H9 (cell line): ENCODE measurements around the gene ZNF292. TPM values are rescaled to one million over a fixed set of nuclear protein-coding genes. Genes with fewer than 3 reads are reported as not detected.

Experiments used
- DNase-seq: peaks from one replicate; pipeline ENCODE4 v3.0.0-alpha.2; 2017
- H2AFZ ChIP-seq: one replicate; pipeline ENCODE4 v1.6.1; 2013; ENCODE audit warnings: mild to moderate bottlenecking, low read length, control low read depth, moderate library complexity
- H2AK5ac ChIP-seq: 2 replicates; pipeline ENCODE4 v1.6.1; 2013; ENCODE audit warnings: low read length, control low read depth, mixed read lengths; ENCODE audit not compliant: insufficient read length
- H2BK120ac ChIP-seq: one replicate; pipeline ENCODE4 v1.6.1; 2013; ENCODE audit warnings: low read depth, mild to moderate bottlenecking, low read length, control low read depth, inconsistent platforms; ENCODE audit not compliant: poor library complexity, severe bottlenecking
- H2BK12ac ChIP-seq: 2 replicates; pipeline ENCODE4 v1.6.1; 2013; ENCODE audit warnings: low read length, control low read depth, mixed read lengths, low read depth; ENCODE audit not compliant: insufficient read length
- H2BK15ac ChIP-seq: 2 replicates; pipeline ENCODE4 v1.6.1; 2013; ENCODE audit warnings: low read depth, low read length, control low read depth
- H2BK20ac ChIP-seq: one replicate; pipeline ENCODE4 v1.6.1; 2013; ENCODE audit warnings: low read depth, mild to moderate bottlenecking, low read length, control low read depth, inconsistent platforms; ENCODE audit not compliant: poor library complexity, severe bottlenecking
- H2BK5ac ChIP-seq: 2 replicates; pipeline ENCODE4 v1.6.1; 2013; ENCODE audit warnings: low read length, control low read depth, mixed read lengths; ENCODE audit not compliant: insufficient read length
- H3K14ac ChIP-seq: 2 replicates; pipeline ENCODE4 v1.6.1; 2013; ENCODE audit warnings: low read length, control low read depth; ENCODE audit not compliant: insufficient read depth
- H3K18ac ChIP-seq: 2 replicates; pipeline ENCODE4 v1.6.1; 2013; ENCODE audit warnings: low read depth, mild to moderate bottlenecking, mixed read lengths, low read length, control low read depth; ENCODE audit not compliant: insufficient read length
- H3K23ac ChIP-seq: 2 replicates; pipeline ENCODE4 v1.6.1; 2013; ENCODE audit warnings: low read length, control low read depth, mixed read lengths, low read depth; ENCODE audit not compliant: insufficient read length
- H3K23me2 ChIP-seq: 2 replicates; pipeline ENCODE4 v1.6.1; 2013; ENCODE audit warnings: low read depth, mild to moderate bottlenecking, mixed read lengths, low read length, control low read depth; ENCODE audit not compliant: insufficient read length, poor library complexity, severe bottlenecking
- H3K27ac ChIP-seq: 2 replicates; pipeline ENCODE4 v1.5.1; 2013; ENCODE audit warnings: low read length, control low read depth, mixed read lengths, low read depth; ENCODE audit not compliant: insufficient read length
- H3K27me3 ChIP-seq: 2 replicates; pipeline ENCODE4 v1.6.1; 2013; ENCODE audit warnings: low read length, control low read depth, inconsistent platforms; ENCODE audit not compliant: insufficient read depth
- H3K4ac ChIP-seq: 2 replicates; pipeline ENCODE4 v1.6.1; 2013; ENCODE audit warnings: low read depth, mild to moderate bottlenecking, control low read depth, inconsistent platforms, low read length, moderate library complexity
- H3K4me1 ChIP-seq: 2 replicates; pipeline ENCODE4 v1.6.1; 2013; ENCODE audit warnings: low read length, control low read depth, inconsistent platforms; ENCODE audit not compliant: insufficient read depth
- H3K4me2 ChIP-seq: 2 replicates; pipeline ENCODE4 v1.6.1; 2013; ENCODE audit warnings: low read length, control low read depth, mixed read lengths; ENCODE audit not compliant: insufficient read length, insufficient read depth
- H3K56ac ChIP-seq: 2 replicates; pipeline ENCODE4 v1.6.1; 2013; ENCODE audit warnings: low read depth, mild to moderate bottlenecking, mixed read lengths, low read length, control low read depth; ENCODE audit not compliant: insufficient read length
- H3K79me1 ChIP-seq: 2 replicates; pipeline ENCODE4 v1.6.1; 2013; ENCODE audit warnings: low read depth, mild to moderate bottlenecking, moderate library complexity, low read length, control low read depth, inconsistent platforms; ENCODE audit not compliant: insufficient read depth, poor library complexity, severe bottlenecking
- H3K79me2 ChIP-seq: 2 replicates; pipeline ENCODE4 v1.6.1; 2013; ENCODE audit warnings: low read length, control low read depth, inconsistent platforms; ENCODE audit not compliant: insufficient read depth
- H3K9ac ChIP-seq: 2 replicates; pipeline ENCODE4 v1.6.1; 2013; ENCODE audit warnings: low read length, control low read depth, mixed read lengths; ENCODE audit not compliant: insufficient read length; ENCODE audit errors: extremely low read depth
- H3K9me3 ChIP-seq: one replicate; pipeline ENCODE4 v1.6.1; 2013; ENCODE audit warnings: low read depth, low read length, inconsistent platforms; ENCODE audit not compliant: control insufficient read depth
- H3T11ph ChIP-seq: one replicate; pipeline ENCODE4 v1.6.1; 2013; ENCODE audit warnings: mild to moderate bottlenecking, low read length, control low read depth, inconsistent platforms
- H4K20me1 ChIP-seq: one replicate; pipeline ENCODE4 v1.6.1; 2013; ENCODE audit not compliant: control insufficient read depth, insufficient read length, insufficient read depth
- H4K5ac ChIP-seq: 2 replicates; pipeline ENCODE4 v1.6.1; 2013; ENCODE audit warnings: low read depth, mild to moderate bottlenecking, mixed read lengths, low read length, control low read depth; ENCODE audit not compliant: insufficient read length
- H4K8ac ChIP-seq: replicated peaks from 2 replicates; pipeline ENCODE4 v1.6.1; 2013; ENCODE audit warnings: low read length, control low read depth, mixed read lengths, low read depth; ENCODE audit not compliant: insufficient read length
- H4K91ac ChIP-seq: 2 replicates; pipeline ENCODE4 v1.6.1; 2013; ENCODE audit warnings: low read depth, mild to moderate bottlenecking, moderate library complexity, mixed read lengths, low read length, control low read depth; ENCODE audit not compliant: insufficient read length
- H3K27ac Mint-ChIP-seq, 3 experiments: 2 replicates in 2 of 3; 3 replicates in 1 of 3; pipeline ENCODE4 v1.8.0; 2020 to 2021; ENCODE audit warnings: mixed read lengths in 3 of 3, mild to moderate bottlenecking in 1 of 3, moderate library complexity in 1 of 3
- H3K27me3 Mint-ChIP-seq: 2 replicates; pipeline ENCODE4 v1.8.0; 2021; ENCODE audit warnings: low read depth, mild to moderate bottlenecking, moderate library complexity, mixed read lengths
- H3K36me3 Mint-ChIP-seq, 3 experiments: 2 replicates in 2 of 3; 3 replicates in 1 of 3; pipeline ENCODE4 v1.8.0; 2020 to 2021; ENCODE audit warnings: low read depth in 3 of 3, mixed read lengths in 3 of 3; ENCODE audit not compliant: insufficient read depth in 1 of 3
- H3K4me1 Mint-ChIP-seq, 2 experiments: 2 replicates each; pipeline ENCODE4 v1.8.0; 2020; ENCODE audit warnings: mixed read lengths in 2 of 2
- H3K4me3 Mint-ChIP-seq, 2 experiments: 2 replicates in 1 of 2; 3 replicates in 1 of 2; pipeline ENCODE4 v1.8.0; 2020 to 2021; ENCODE audit warnings: mild to moderate bottlenecking in 2 of 2, mixed read lengths in 2 of 2, moderate library complexity in 1 of 2
- H3K9me3 Mint-ChIP-seq, 2 experiments: 2 replicates in 1 of 2; 3 replicates in 1 of 2; pipeline ENCODE4 v1.8.0; 2020; ENCODE audit warnings: mild to moderate bottlenecking in 2 of 2, mixed read lengths in 2 of 2, moderate library complexity in 1 of 2
- CTCF ChIP-seq: fragments of 200-600 bp; sonication (generic); conservative IDR thresholded peaks from 3 replicates; pipeline ENCODE4 v1.8.0; 2021; ENCODE audit warnings: antibody characterized with exemption, mild to moderate bottlenecking
- WGBS: extraction: QIAGEN DNeasy Blood & Tissue Kit; methylation state at CpG from one replicate; pipeline ENCODE4 v1.1.7; 2013; ENCODE audit warnings: missing lambda C conversion rate, low lambda C conversion rate, mixed read lengths; ENCODE audit not compliant: insufficient read length; ENCODE audit errors: extremely low coverage; 5-methylcytosine and 5-hydroxymethylcytosine counted together
- total RNA-seq: library from RNA; stranded (reverse); gene quantifications from 2 replicates; pipeline ENCODE4 v1.2.1, GENCODE V29; 2021

The ZNF292 gene
- total RNA-seq, 1 experiment from 2014 or later: 38.7 TPM

- Histone ChIP-seq H3K4me2 (no peak overlapping the region), H4K5ac (no peak overlapping the region), H3K23ac (no peak overlapping the region), H3K56ac (no peak overlapping the region), H3K14ac (no peak overlapping the region), H3K23me2 (no peaks in the 10 kb centered on the region), H3K27me3 (no peaks in the 10 kb centered on the region), H3K27ac (no peak overlapping the region), H4K91ac (no peak overlapping the region), H3K79me1 (peaks cover 6% of the 10 kb centered on the region), H2BK120ac (no peak overlapping the region), H3K9me3 (no peaks in the 10 kb centered on the region), H2AFZ (no peak overlapping the region), H2BK12ac (no peak overlapping the region), H4K20me1 (no peaks in the 10 kb centered on the region), H3T11ph (no peak overlapping the region), H2AK5ac (no peak overlapping the region), H2BK5ac (no peak overlapping the region), H2BK20ac (no peak overlapping the region), H3K79me2 (peaks cover 26% of the 10 kb centered on the region; the same call in 1 of the 2 replicates), H2BK15ac (no peak overlapping the region), H3K9ac (no peak overlapping the region), H3K18ac (no peak overlapping the region), H3K4ac (no peak overlapping the region), H4K8ac (no peak overlapping the region), H3K4me1 (peaks cover 16% of the 10 kb centered on the region; the same call in 1 of the 2 replicates)
- Mint-ChIP-seq H3K27me3 (no peaks in the 10 kb centered on the region), H3K27ac (peak overlapping the region in 1 of 3 experiments; percentile 78; a peak in 2 of 7 replicates), H3K4me1 (peaks cover 72 to 79% of the 10 kb centered on the region in 2 experiments), H3K4me3 (no peak overlapping the region), H3K36me3 (peaks cover 4 to 33% (median 21%) of the 10 kb centered on the region in 3 experiments), H3K9me3 (no peaks in the 10 kb centered on the region)
- no peak for DNase-seq
- no peak for TF ChIP-seq CTCF
- WGBS: no CpG with 5 or more reads among the region's 2 CpGs
Measured at GRCh38 chr6:87182321-87182720, 27.0 kb downstream of the ZNF292 start.
